Liver (tissue), 9 donors: Measurements from ENCODE around the gene UGT1A9. TPM values are rescaled to one million over a fixed set of nuclear protein-coding genes. Genes with fewer than 3 reads are reported as not detected.

Experiments used
- DNase-seq: peaks from one replicate; pipeline ENCODE4 v3.0.0-alpha.2; 2017; ENCODE audit warnings: low spot score
- H3K27ac ChIP-seq, 2 donors: one replicate each; pipeline ENCODE4 v1.7.0; 2013; ENCODE audit warnings: inconsistent platforms in 2 of 2, low read length in 2 of 2, control low read depth in 1 of 2, low read depth in 1 of 2, mild to moderate bottlenecking in 1 of 2
- H3K27me3 ChIP-seq, 4 donors: one replicate each; pipeline versions ENCODE4 v1.6.1 to v1.7.0; 2013; ENCODE audit warnings: low read length in 3 of 4, inconsistent platforms in 1 of 4, mild to moderate bottlenecking in 1 of 4, moderate library complexity in 1 of 4; ENCODE audit not compliant: control insufficient read depth in 4 of 4, insufficient read depth in 4 of 4
- H3K36me3 ChIP-seq, 4 donors: one replicate each; pipeline versions ENCODE4 v1.6.1 to v1.7.0; 2013; ENCODE audit warnings: low read length in 3 of 4, mild to moderate bottlenecking in 3 of 4, low read depth in 1 of 4, moderate library complexity in 1 of 4; ENCODE audit not compliant: control insufficient read depth in 4 of 4, insufficient read depth in 3 of 4
- H3K4me1 ChIP-seq, 4 donors: one replicate each; pipeline versions ENCODE4 v1.6.1 to v1.7.0; 2013; ENCODE audit warnings: low read length in 3 of 4, mild to moderate bottlenecking in 3 of 4, moderate library complexity in 1 of 4; ENCODE audit not compliant: control insufficient read depth in 4 of 4, insufficient read depth in 4 of 4
- H3K4me3 ChIP-seq, 3 donors: one replicate each; pipeline versions ENCODE4 v1.6.1 to v1.7.0; 2013; ENCODE audit warnings: low read length in 3 of 3, control low read depth in 1 of 3, low read depth in 1 of 3, mild to moderate bottlenecking in 1 of 3
- H3K9ac ChIP-seq, 2 donors: one replicate each; pipeline ENCODE4 v1.7.0; 2013; ENCODE audit warnings: low read length in 2 of 2, mild to moderate bottlenecking in 2 of 2, moderate library complexity in 2 of 2, control low read depth in 1 of 2, low read depth in 1 of 2
- H3K9me3 ChIP-seq, 4 donors: one replicate each; pipeline versions ENCODE4 v1.6.1 to v1.7.0; 2013; ENCODE audit warnings: low read length in 3 of 4; ENCODE audit not compliant: control insufficient read depth in 4 of 4
- ATF3 ChIP-seq: IDR thresholded peaks from 2 replicates; pipeline ENCODE4 v1.6.1; 2016; ENCODE audit warnings: antibody characterized with exemption
- CTCF ChIP-seq: fragments of 150-350 bp; IDR thresholded peaks from 2 replicates; pipeline ENCODE4 v1.5.1; 2017; ENCODE audit warnings: improper control_type of control experiment, low read depth, low read length; ENCODE audit not compliant: missing input control
- EGR1 ChIP-seq, 2 donors: IDR thresholded peaks; 2 replicates each; pipeline ENCODE4 v1.6.1; 2016 to 2018; ENCODE audit warnings: antibody characterized with exemption in 2 of 2, low read depth in 2 of 2
- FOXA1 ChIP-seq: IDR thresholded peaks from 2 replicates; pipeline ENCODE4 v1.6.1; 2016; ENCODE audit warnings: antibody characterized with exemption
- FOXA2 ChIP-seq: IDR thresholded peaks from 2 replicates; pipeline ENCODE4 v1.6.1; 2016; ENCODE audit warnings: antibody characterized with exemption
- GABPA ChIP-seq, 2 donors: IDR thresholded peaks in 1 of 2; conservative IDR thresholded peaks in 1 of 2; 2 replicates each; pipeline ENCODE4 v1.6.1; 2016; ENCODE audit warnings: antibody characterized with exemption in 2 of 2, mild to moderate bottlenecking in 1 of 2, moderate library complexity in 1 of 2
- HNF4A ChIP-seq, 2 donors: conservative IDR thresholded peaks; 2 replicates each; pipeline ENCODE4 v1.6.1; 2016; ENCODE audit warnings: antibody characterized with exemption in 2 of 2, mild to moderate bottlenecking in 2 of 2
- HNF4G ChIP-seq: IDR thresholded peaks from 2 replicates; pipeline ENCODE4 v1.6.1; 2016; ENCODE audit warnings: antibody characterized with exemption
- JUND ChIP-seq, 2 donors: IDR thresholded peaks; 2 replicates each; pipeline ENCODE4 v1.6.1; 2016; ENCODE audit warnings: antibody characterized with exemption in 2 of 2
- MAX ChIP-seq: IDR thresholded peaks from 2 replicates; pipeline ENCODE4 v1.6.1; 2016; ENCODE audit warnings: antibody characterized with exemption
- NR2F2 ChIP-seq: IDR thresholded peaks from 2 replicates; pipeline ENCODE4 v1.6.1; 2016; ENCODE audit warnings: antibody characterized with exemption
- RAD21 ChIP-seq, 2 donors: IDR thresholded peaks; 2 replicates each; pipeline ENCODE4 v1.6.1; 2016; ENCODE audit warnings: antibody characterized with exemption in 2 of 2, mild to moderate bottlenecking in 2 of 2
- REST ChIP-seq: IDR thresholded peaks from 2 replicates; pipeline ENCODE4 v1.6.1; 2016; ENCODE audit warnings: antibody characterized with exemption, mild to moderate bottlenecking
- RXRA ChIP-seq, 2 donors: IDR thresholded peaks; 2 replicates each; pipeline ENCODE4 v1.6.1; 2017 to 2018; ENCODE audit warnings: antibody characterized with exemption in 2 of 2, mild to moderate bottlenecking in 1 of 2
- SP1 ChIP-seq: IDR thresholded peaks from 2 replicates; pipeline ENCODE4 v1.6.1; 2018; ENCODE audit warnings: antibody characterized with exemption, mild to moderate bottlenecking
- TAF1 ChIP-seq: conservative IDR thresholded peaks from 2 replicates; pipeline ENCODE4 v1.6.1; 2016; ENCODE audit warnings: antibody characterized with exemption, mild to moderate bottlenecking
- YY1 ChIP-seq: IDR thresholded peaks from 2 replicates; pipeline ENCODE4 v1.6.1; 2016; ENCODE audit warnings: antibody characterized with exemption, mild to moderate bottlenecking
- WGBS: extraction: QIAGEN DNeasy Blood & Tissue Kit; methylation state at CpG from one replicate; pipeline ENCODE4 v1.1.7; 2013; 5-methylcytosine and 5-hydroxymethylcytosine counted together
- polyA plus RNA-seq, 2 donors: library from polyadenylated mRNA; stranded (reverse) in 1 of 2; unstranded in 1 of 2; fragments of 200-250 nt in 1 of 2; fragments of >200 nt in 1 of 2; fragmentation: Nextera tagmentation in 1 of 2; extraction: Ambion mirVana in 1 of 2; gene quantifications; one replicate each; pipeline versions ENCODE4 v1.2.1 to v1.2.3, GENCODE V29; 2013 to 2015
- total RNA-seq, 2 donors: library from RNA; depleted of rRNA; stranded (reverse); fragments of >200 nt; gene quantifications; one replicate each; pipeline ENCODE4 v1.2.3, GENCODE V29; 2014
- TF ChIP-seq, protein P1 (sequence below): IDR thresholded peaks from 2 replicates; pipeline ENCODE4 v1.6.1; 2016; ENCODE audit warnings: antibody characterized with exemption
- donor health status: healthy.
- donor health status: healthy.
- donor health status: healthy.
- donor health status: healthy.
- donor health status: healthy.

Gene UGT1A9
- total and polyA plus RNA-seq, 4 donors, result 14.3 to 62.3 (median 23.8) TPM; not detected in 1

GRCh38 chr2:233791883-233792329 lies 120.2 kb downstream of the UGT1A9 start:
- no peak overlapping the region for H3K4me3 ChIP-seq
- DNase-seq, result no peak
- no peak overlapping the region for H3K27ac ChIP-seq
- no peaks in the 10 kb centered on the region for H3K27me3 ChIP-seq
- no peaks in the 10 kb centered on the region for H3K4me1 ChIP-seq
- no peaks in the 10 kb centered on the region for H3K9me3 ChIP-seq
- no peaks in the 10 kb centered on the region for H3K36me3 ChIP-seq
- TF ChIP-seq MAX, result no peak
- no peak for TF ChIP-seq TAF1
- TF ChIP-seq ATF3, result no peak
- TF ChIP-seq NR2F2, result no peak
- no peak for TF ChIP-seq GABPA (IDR thresholded peaks at IDR 0.05 in 1 of 2, conservative IDR thresholded peaks at IDR 0.05 in 1 of 2)
- TF ChIP-seq EGR1 (IDR thresholded peaks at IDR 0.05; ENCODE audit: low read depth in 2 of 2), result no peak
- TF ChIP-seq RXRA (IDR thresholded peaks at IDR 0.05), result no peak
- no peak for TF ChIP-seq REST
- no peak for TF ChIP-seq CTCF
- TF ChIP-seq, protein P1, sequence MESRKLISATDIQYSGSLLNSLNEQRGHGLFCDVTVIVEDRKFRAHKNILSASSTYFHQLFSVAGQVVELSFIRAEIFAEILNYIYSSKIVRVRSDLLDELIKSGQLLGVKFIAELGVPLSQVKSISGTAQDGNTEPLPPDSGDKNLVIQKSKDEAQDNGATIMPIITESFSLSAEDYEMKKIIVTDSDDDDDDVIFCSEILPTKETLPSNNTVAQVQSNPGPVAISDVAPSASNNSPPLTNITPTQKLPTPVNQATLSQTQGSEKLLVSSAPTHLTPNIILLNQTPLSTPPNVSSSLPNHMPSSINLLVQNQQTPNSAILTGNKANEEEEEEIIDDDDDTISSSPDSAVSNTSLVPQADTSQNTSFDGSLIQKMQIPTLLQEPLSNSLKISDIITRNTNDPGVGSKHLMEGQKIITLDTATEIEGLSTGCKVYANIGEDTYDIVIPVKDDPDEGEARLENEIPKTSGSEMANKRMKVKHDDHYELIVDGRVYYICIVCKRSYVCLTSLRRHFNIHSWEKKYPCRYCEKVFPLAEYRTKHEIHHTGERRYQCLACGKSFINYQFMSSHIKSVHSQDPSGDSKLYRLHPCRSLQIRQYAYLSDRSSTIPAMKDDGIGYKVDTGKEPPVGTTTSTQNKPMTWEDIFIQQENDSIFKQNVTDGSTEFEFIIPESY, result no peak
- no peak for TF ChIP-seq YY1
- TF ChIP-seq JUND (IDR thresholded peaks at IDR 0.05), result no peak
- H3K9ac ChIP-seq, result no peak overlapping the region
- WGBS, result 85% methylated on average over 9 of the region's 9 CpGs

DNA sequence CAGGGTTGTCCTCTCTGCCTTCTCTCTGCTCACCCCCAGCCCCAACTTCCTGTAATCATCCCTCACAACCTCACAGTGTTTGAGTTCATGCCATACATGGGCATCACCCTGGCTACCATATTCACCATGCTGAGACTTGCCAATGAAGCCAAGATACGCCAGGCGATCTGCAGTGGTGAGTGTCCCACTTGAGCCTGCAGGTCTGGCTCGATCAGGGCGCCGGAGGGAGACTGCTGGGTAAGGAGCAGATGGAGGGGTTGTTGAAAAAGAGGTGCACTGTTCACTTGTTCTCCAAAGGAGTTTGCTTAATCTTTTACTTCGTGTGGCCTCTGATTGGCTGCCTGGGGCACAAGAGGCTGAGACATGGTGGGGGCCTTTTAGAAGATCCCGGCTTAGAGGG lies 121.0 kb downstream of the UGT1A9 start:
- H3K4me1 ChIP-seq, result no peaks in the 10 kb centered on the region
- WGBS, result 92% methylated on average over 7 of the region's 7 CpGs
- no peak overlapping the region for H3K9ac ChIP-seq
- no peaks in the 10 kb centered on the region for H3K27me3 ChIP-seq
- DNase-seq, result no peak
- no peaks in the 10 kb centered on the region for H3K36me3 ChIP-seq
- H3K4me3 ChIP-seq, result no peak overlapping the region
- H3K9me3 ChIP-seq, result no peaks in the 10 kb centered on the region
- TF ChIP-seq, protein P1, result no peak
- TF ChIP-seq GABPA (IDR thresholded peaks at IDR 0.05 in 1 of 2, conservative IDR thresholded peaks at IDR 0.05 in 1 of 2) (no peak), FOXA1 (no peak), RXRA (IDR thresholded peaks at IDR 0.05) (no peak), FOXA2 (no peak), JUND (IDR thresholded peaks at IDR 0.05) (no peak), SP1 (no peak), YY1 (no peak), ATF3 (no peak), RAD21 (IDR thresholded peaks at IDR 0.05) (no peak), EGR1 (IDR thresholded peaks at IDR 0.05; ENCODE audit: low read depth in 2 of 2) (no peak), TAF1 (no peak), MAX (no peak), NR2F2 (no peak), HNF4A (conservative IDR thresholded peaks at IDR 0.05) (no peak), CTCF (no peak), HNF4G (no peak)
- no peak overlapping the region for H3K27ac ChIP-seq
